NCI-H345 treated with DMSO at 0.1 percent for 48 hours (cell line): ENCODE measurements around the gene CER1.
A peak's percentile ranks its signal among the peaks of the same experiment; 100 is the strongest.
"Not testable (repeated sequence)": the region's sequence is repeated elsewhere in the genome, so short reads cannot be mapped to it uniquely, and the experiment has no call there.

Experiments used
- DNase-seq: peaks from one replicate; lab custom pipeline; 2025; ENCODE audit not compliant: unreplicated experiment; lab: John Stamatoyannopoulos, UW

The CER1 gene

GRCh38 chr9:14719231-14719923 is 3.2 kb downstream of the CER1 start:
- no peak for DNase-seq

GRCh38 chr9:14715102-14715501 is 7.4 kb downstream of the CER1 start:
- no peak for DNase-seq

- DNase-seq = no peak
Measured at GRCh38 chr9:14713187-14713767, 9.3 kb downstream of the CER1 start.

GRCh38 chr9:14710804-14711203 is 11.7 kb downstream of the CER1 start:
- no peak for DNase-seq

- no peak for DNase-seq
Measured at GRCh38 chr9:14706530-14707140, 15.9 kb downstream of the CER1 start.

GRCh38 chr9:14705079-14705478 is 17.5 kb downstream of the CER1 start:
- DNase-seq = no peak

- DNase-seq = no peak
Measured at GRCh38 chr9:14704281-14704680, 18.3 kb downstream of the CER1 start.

- DNase-seq = no peak
Measured at GRCh38 chr9:14702200-14702720, 20.3 kb downstream of the CER1 start.

GRCh38 chr9:14693251-14693861 is 29.2 kb downstream of the CER1 start, which contains the start of gene ZDHHC21:
TSS of gene ZDHHC21 (minus strand) at chr9:14693432. CDS start at chr9:14674340, 19,092 bp downstream.
- peak; percentile 51 for DNase-seq

GRCh38 chr9:14692470-14693250 is 29.9 kb downstream of the CER1 start:
- DNase-seq = peak; percentile 41

- no peak for DNase-seq
Measured at GRCh38 chr9:14690948-14691730, 31.4 kb downstream of the CER1 start.

GRCh38 chr9:14687042-14687719 is 35.4 kb downstream of the CER1 start:
- DNase-seq = no peak

- no peak for DNase-seq
Measured at GRCh38 chr9:14686168-14686567, 36.4 kb downstream of the CER1 start.

- DNase-seq = not testable (repeated sequence)
Measured at GRCh38 chr9:14682616-14683015, 39.9 kb downstream of the CER1 start.

GRCh38 chr9:14678776-14679175 is 43.8 kb downstream of the CER1 start:
- DNase-seq = no peak

- DNase-seq = no peak
Measured at GRCh38 chr9:14677872-14678271, 44.7 kb downstream of the CER1 start.

GRCh38 chr9:14677396-14677795 is 45.1 kb downstream of the CER1 start:
- no peak for DNase-seq

- no peak for DNase-seq
Measured at GRCh38 chr9:14674630-14675029, 47.9 kb downstream of the CER1 start.

- DNase-seq = no peak
Measured at GRCh38 chr9:14671377-14671776, 51.2 kb downstream of the CER1 start.

- no peak for DNase-seq
Measured at GRCh38 chr9:14670718-14671117, 51.8 kb downstream of the CER1 start.
